Medulla oblongata (tissue), 1 donor: ENCODE results near the gene FMNL1.
"Not testable (repeated sequence)": the region's sequence is repeated elsewhere in the genome, so short reads cannot be mapped to it uniquely, and the experiment has no call there.

ENCODE experiments used
- DNase-seq: peaks from one replicate; pipeline ENCODE4 v3.0.0-alpha.2; 2015; ENCODE audit errors: extremely low spot score

The FMNL1 gene

DNA sequence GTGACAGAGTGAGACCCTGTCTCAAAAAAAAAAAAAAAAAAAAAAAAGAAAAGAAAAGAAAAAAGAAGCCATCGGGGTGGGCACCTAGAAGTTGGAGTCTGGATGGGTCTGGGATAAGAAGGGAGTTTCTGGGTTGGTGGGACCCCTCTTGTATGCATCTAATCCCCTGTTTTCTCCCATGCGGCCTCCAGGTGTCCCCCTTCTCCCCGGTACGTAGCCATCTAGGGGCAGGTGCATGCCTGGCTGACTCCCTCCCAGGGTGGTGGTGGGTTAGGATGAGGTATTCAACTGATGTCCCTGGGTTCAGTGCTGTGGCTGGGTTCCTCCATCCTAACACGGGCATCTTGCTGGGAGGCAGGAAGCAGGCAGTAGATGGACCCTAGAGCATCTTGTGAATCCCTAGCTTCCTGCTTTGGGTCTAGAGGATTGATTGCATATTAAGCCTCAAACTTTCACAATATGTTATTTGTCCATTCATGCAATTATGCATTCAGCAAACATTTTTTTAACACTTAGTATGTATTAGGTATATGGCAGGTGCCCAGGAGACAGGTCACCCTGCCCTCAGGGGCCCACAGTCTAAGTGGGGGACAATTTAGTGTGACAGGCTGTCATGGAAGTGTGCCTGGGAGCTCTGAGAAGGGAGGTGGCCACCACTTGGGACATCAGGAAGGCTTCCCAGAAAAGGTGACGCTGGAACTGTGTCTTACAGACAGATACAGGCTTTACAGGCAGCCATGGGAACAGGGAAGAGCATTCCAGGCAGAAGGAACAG is 13.1 kb downstream of the FMNL1 start:
- no peak for DNase-seq

- DNase-seq: peak; percentile 68
Measured at GRCh38 chr17:45235416-45236281, 14.0 kb downstream of the FMNL1 start.

GRCh38 chr17:45236282-45236606 is 14.6 kb downstream of the FMNL1 start:
- DNase-seq: no peak

DNA sequence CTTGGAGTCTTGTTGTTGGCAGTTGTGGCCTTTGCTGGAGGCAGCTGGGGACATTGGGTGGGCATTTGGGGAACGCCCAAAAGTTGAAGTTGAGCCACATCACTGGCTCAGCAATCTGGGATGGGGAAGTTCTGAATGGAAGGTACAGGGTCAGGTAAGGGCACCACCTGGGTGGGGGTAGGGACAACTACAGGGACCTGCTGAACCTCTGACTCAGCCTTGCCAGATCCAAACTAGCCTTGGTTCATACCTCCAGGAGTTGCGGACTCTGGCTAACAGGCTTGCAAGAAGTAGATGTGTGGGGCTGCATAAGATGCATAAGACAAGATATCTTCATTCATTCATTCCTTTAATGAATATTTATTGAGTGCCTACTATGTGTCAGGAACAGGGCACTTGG is 16.0 kb downstream of the FMNL1 start:
- no peak for DNase-seq

DNA sequence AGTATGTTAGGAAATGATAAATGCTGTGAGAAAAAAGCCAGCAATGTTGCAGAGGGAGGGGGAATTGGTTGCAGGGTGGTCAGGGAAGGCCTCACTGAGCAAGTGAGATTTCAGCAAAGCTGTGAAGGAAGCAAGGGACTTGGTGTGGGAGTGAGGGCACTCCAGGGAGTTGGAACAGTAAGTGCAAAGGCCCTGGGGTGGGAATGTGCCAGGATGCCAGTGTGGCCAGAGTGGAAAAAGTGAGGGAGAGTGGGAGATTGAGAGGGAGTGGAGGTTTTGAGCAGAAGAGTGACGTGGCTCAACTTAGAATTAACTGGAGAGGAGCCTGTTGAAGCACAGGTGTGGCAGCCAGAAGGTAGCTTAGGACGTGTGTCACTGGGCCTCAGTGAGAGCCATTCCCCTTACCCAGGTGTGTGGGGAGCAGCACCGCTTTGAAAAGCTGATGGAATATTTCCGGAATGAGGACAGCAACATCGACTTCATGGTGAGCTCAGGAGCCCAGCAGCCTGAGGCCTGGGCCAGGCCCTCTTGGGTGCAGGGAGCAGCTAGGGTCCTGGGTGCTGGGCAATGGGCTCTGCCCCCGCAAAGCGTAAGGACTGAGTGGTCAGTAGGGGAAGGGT is 16.6 kb downstream of the FMNL1 start:
- no peak for DNase-seq

- DNase-seq: no peak
Measured at GRCh38 chr17:45240905-45241327, 19.2 kb downstream of the FMNL1 start.

DNA sequence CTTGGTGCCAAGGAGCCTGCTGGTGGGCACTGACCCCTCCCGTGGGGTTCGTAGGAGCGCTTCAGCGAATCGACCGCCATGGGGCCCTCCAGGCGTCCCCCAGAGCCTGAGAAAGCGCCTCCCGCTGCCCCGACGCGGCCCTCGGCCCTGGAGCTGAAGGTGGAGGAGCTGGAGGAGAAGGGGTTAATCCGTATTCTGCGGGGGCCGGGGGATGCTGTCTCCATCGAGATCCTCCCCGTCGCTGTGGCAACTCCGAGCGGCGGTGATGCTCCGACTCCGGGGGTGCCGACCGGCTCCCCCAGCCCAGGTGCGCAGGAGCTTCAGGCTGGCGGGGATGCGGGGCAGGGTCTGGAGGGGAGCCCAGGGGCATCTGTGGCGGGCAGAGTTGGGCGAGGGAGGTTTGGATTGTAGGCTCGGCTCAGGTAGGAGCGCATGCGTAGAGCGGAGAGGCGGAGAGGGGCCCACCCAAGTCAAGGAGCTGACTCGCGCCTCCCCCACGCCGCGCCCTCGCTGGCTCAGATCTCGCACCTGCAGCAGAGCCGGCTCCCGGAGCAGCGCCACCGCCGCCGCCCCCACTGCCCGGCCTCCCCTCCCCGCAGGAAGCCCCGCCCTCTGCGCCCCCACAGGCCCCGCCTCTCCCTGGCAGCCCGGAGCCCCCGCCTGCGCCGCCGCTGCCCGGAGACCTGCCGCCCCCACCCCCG is 19.8 kb downstream of the FMNL1 start:
- no peak for DNase-seq

DNA sequence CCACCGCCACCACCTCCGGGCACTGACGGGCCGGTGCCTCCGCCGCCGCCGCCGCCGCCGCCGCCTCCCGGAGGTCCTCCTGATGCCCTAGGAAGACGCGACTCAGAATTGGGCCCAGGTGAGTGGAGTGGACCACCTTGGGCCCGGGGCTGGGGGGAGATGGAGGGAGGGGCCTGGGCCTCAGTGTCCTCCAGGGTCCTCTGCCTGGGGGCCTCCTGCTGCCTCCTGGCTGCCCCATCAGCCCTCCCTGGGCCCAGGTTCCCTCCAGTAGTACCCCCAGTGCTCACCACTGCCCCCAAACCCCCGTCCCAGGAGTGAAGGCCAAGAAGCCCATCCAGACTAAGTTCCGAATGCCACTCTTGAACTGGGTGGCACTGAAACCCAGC is 20.3 kb downstream of the FMNL1 start:
- DNase-seq: no peak

GRCh38 chr17:45243750-45244149 is 22.1 kb downstream of the FMNL1 start:
- DNase-seq: no peak

- DNase-seq: no peak
Measured at GRCh38 chr17:45244725-45245656, 23.3 kb downstream of the FMNL1 start.

GRCh38 chr17:45246338-45246737 is 24.7 kb downstream of the FMNL1 start:
- no peak for DNase-seq

DNA sequence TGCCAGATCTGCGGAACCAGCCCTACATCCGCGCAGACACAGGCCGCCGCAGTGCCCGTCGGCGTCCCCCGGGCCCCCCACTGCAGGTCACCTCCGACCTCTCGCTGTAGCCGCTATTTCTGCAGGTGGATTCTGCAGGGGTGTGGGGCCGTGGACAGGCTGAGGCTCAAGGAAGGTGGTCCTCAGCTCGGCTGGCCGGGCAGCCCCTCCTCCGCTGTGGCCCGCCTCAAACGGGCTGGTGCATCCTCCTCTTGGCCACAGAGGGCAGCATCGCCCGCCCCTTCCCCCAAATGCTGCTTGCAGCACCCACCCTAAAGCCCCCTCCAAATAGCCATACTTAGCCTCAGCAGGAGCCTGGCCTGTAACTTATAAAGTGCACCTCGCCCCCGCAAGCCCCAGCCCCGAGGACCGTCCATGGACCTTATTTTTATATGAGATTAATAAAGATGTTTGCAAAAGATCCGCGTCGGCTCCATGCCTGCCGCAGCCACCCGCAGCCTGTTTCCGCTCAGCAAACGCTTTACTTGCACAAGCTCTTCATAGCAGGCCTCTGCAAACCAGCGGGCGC is 25.3 kb downstream of the FMNL1 start:
- no peak for DNase-seq

- DNase-seq: no peak
Measured at GRCh38 chr17:45247429-45248131, 25.9 kb downstream of the FMNL1 start.

GRCh38 chr17:45248132-45248957 is 26.7 kb downstream of the FMNL1 start:
- DNase-seq: no peak

DNA sequence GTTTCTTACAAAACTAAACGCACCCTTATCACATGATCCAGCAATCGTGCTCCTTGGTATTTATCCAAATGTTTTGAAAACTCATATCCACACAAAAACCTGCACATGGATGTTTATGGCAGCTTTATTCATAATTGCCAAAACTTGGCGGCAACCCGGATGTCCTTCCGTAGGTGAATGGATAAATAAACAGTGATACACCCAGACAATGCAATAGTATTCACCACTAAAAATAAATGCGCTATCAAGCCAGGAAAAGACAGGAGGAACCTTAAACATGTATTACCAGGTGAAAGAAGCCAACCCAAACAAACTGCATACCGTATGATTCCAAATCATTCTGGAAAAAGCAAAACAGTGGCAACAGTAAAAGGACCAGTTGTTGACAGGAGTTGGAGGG is 30.2 kb downstream of the FMNL1 start:
- DNase-seq: no peak

DNA sequence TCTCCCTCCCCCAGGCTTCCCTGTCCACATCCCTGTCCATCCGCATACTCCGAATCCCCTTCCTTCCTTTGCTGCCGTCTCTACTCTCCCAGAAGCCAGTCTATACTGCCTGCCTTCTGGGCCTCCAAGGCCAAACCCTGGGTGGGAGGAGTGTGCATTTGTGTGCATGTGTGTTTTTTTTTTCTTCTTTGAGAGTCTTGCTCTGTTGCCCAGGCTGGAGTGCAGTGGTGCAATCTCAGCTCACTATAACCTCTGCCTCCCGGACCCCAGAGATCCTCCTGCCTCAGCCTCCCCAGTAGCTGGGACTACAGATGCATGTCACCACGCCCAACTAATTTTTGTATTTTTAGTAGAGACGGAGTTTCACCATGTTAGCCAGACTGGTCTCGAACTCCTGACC is 31.6 kb downstream of the FMNL1 start:
- DNase-seq: not testable (repeated sequence)

DNA sequence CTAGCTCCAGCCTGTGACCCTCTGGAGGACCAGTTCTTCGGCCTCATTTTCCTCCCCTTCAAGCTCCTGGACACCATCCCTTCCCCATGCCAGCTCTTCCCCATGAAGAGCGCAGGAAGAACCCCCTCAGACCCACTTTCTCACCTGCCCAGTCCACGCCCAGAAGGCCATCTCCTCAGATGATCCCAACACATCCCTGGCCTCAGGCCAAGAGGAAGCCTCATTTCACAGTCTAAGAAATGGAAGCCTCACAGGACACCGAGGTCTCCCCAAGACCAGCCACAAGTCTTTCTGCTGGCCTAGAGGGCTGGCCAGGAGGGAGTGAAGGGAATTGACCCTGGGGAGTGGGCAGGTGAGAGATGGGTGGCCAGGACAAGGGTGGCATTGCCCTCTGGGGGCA is 32.2 kb downstream of the FMNL1 start:
- no peak for DNase-seq

DNA sequence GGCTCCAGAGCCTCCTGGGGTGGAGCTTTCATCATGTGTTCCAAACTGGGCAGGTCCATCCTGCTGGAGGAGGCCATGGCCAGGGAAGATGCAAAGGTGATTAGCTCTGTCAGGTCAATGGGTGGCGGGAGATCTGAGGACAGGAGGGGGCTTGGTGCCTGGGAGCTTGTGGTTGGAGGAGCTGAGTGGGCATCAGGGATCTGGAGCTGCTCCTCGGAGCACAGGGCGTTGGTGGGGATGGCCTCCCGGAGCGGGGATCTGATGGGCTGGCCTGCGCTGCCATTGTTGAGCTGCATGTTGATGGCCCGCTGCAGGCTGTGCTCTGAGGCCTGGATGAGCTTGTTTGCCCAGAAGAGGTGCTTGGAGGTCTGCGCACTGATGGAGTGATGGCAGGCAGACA is 33.7 kb downstream of the FMNL1 start:
- DNase-seq: no peak
